Measurements from ENCODE around the gene GH1. TPM values are rescaled to one million over a fixed set of nuclear protein-coding genes. Genes with fewer than 3 reads are reported as not detected.
A peak's percentile ranks its signal among the peaks of the same experiment; 100 is the strongest.

Gene GH1
- total RNA-seq, 1 donor from 2014 or later = not detected

DNA sequence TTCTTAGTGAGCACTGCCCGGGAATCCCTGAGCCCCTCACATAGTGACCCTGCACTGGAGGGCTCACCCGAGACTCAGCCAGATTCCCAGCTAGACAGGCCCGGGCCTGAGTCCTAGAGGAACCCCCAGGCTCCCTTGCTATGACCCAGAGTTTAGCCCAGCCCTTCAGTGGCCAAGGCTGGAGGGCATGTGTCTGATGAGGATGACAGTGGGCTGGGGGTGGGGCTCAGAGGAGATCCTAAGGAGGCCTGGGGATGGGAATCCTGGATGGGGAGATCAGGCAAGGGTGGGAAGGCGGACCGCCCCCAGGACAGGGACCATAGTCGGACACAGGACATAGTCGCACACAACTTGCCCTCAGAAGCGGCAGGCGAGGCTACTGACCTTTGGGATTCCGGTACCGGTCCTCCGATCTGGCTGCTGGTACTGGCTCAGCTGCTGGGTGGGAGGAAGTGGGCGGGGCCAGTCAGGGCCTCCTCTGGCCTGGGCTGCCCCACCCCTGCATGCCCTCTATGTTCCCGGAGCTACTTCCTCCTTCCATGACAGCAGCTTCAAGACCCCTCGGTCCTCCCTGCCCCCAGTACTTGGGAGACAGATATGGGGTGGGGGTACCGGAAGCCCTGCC lies 12.4 kb upstream of the GH1 start:
- Histone ChIP-seq H3K27me3 (no peaks in the 10 kb centered on the region), H3K9me3 (no peaks in the 10 kb centered on the region), H3K27ac (peak overlapping the region; percentile 36), H3K4me3 (peak overlapping the region; percentile 15), H3K36me3 (no peaks in the 10 kb centered on the region), H3K4me1 (peaks cover 5% of the 10 kb centered on the region)
- ATAC-seq (peak; percentile 84), DNase-seq (peak; percentile 79)
- intact Hi-C loops (cut with DNase I) = no loop called here
- no peak for TF ChIP-seq CTCF (IDR thresholded peaks at IDR 0.05)

DNA sequence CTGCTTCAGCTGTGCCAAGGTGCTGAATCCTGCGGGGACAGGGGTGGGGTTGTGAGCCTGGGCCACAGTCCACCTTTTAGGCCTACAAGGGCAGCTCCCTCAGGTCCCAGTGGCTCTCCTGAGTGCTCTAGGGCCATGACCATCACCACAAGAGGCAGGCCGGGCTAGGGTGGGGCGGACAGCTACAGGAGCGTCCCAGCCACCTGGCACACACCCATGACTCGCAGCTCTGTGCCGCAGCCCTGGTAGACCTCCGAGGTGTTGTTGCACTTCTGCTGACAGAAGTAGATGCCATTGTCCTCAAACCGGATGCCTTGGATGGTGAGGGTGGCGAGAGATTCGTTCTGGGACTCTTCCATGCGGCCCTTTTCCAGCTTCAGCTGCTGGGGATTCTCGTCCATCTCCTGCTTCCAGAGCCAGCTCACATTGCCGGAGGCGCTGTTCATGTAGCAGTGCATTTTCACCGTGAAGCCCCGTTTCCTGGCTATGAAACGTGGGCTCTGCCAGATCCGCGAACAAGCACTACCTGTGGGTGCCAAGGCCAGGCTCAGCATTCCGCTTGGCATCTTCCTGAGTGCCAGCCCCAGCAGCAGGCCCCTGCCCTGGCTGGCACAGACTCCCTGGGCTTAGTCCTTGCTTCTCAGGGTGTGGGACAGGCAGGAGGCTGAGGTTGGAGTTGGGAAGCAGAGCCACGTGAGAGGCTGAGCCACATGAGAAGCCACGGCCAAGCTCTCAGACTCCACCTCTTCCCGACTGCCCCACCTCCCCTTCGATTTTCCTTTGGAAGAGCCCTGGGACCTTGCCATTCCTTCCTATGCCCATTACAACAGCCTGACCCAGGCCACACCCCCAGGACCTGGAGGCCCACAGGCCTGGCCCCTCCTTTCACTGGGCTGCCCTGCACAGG lies 11.5 kb upstream of the GH1 start:
- TF ChIP-seq CTCF (IDR thresholded peaks at IDR 0.05) = no peak

GRCh38 chr17:63928966-63929695 lies 10.5 kb upstream of the GH1 start:
- H3K4me1 ChIP-seq = peaks cover 5% of the 10 kb centered on the region
- no peak overlapping the region for H3K4me3 ChIP-seq
- DNase-seq (no peak), ATAC-seq (no peak)
- no peaks in the 10 kb centered on the region for H3K9me3 ChIP-seq
- no peaks in the 10 kb centered on the region for H3K27me3 ChIP-seq
- intact Hi-C loops (cut with DNase I) = no loop called here
- H3K36me3 ChIP-seq = no peaks in the 10 kb centered on the region
- TF ChIP-seq CTCF (IDR thresholded peaks at IDR 0.05) = no peak
- no peak overlapping the region for H3K27ac ChIP-seq

More for the DNA sequence above, 11.5 kb upstream of the GH1 start:
- Histone ChIP-seq H3K9me3 (no peaks in the 10 kb centered on the region), H3K4me3 (no peak overlapping the region), H3K27ac (peak overlapping the region; percentile 36), H3K27me3 (no peaks in the 10 kb centered on the region), H3K4me1 (peaks cover 5% of the 10 kb centered on the region), H3K36me3 (no peaks in the 10 kb centered on the region)
- intact Hi-C loops (cut with DNase I) = no loop called here
- DNase-seq (no peak), ATAC-seq (no peak)

GRCh38 chr17:63928172-63928666 lies 9.6 kb upstream of the GH1 start:
- intact Hi-C loops (cut with DNase I) = no loop called here
- no peak for DNase-seq
- Histone ChIP-seq H3K9me3 (no peaks in the 10 kb centered on the region), H3K27ac (no peak overlapping the region), H3K36me3 (no peaks in the 10 kb centered on the region), H3K27me3 (no peaks in the 10 kb centered on the region), H3K4me1 (peaks cover 5% of the 10 kb centered on the region), H3K4me3 (no peak overlapping the region)
- no peak for ATAC-seq
- TF ChIP-seq CTCF (IDR thresholded peaks at IDR 0.05) = no peak

- DNase-seq = no peak
- Histone ChIP-seq H3K4me3 (no peak overlapping the region), H3K4me1 (peaks cover 5% of the 10 kb centered on the region), H3K36me3 (no peaks in the 10 kb centered on the region), H3K27ac (no peak overlapping the region), H3K9me3 (no peaks in the 10 kb centered on the region), H3K27me3 (no peaks in the 10 kb centered on the region)
- TF ChIP-seq CTCF (IDR thresholded peaks at IDR 0.05) = no peak
- intact Hi-C loops (cut with DNase I) = no loop called here
- ATAC-seq = no peak
Observed at GRCh38 chr17:63927464-63928171, 9.0 kb upstream of the GH1 start.

Measured in upper lobe of right lung (tissue), 1 donor.